Thyroid gland (tissue), 4 donors: ENCODE results near the gene ZNF541. TPM values are rescaled to one million over a fixed set of nuclear protein-coding genes. Genes with fewer than 3 reads are reported as not detected.
A peak's percentile ranks its signal among the peaks of the same experiment; 100 is the strongest.

ENCODE experiments used
- DNase-seq, 2 donors: peaks; one replicate each; pipeline ENCODE4 v3.0.0-alpha.2; 2019
- H3K27ac ChIP-seq, 3 donors: fragments of 200-600 bp; sonication (generic); 1 replicate in 2 of 3; 2 replicates in 1 of 3; pipeline ENCODE4 v1.5.1; 2016 to 2019; ENCODE audit warnings: mild to moderate bottlenecking in 1 of 3, moderate library complexity in 1 of 3
- H3K27me3 ChIP-seq: fragments of 200-600 bp; sonication (generic); one replicate; pipeline ENCODE4 v1.5.1; 2019
- H3K36me3 ChIP-seq, 2 donors: fragments of 200-600 bp; sonication (generic); one replicate each; pipeline ENCODE4 v1.5.1; 2016 to 2019
- H3K4me1 ChIP-seq, 2 donors: fragments of 200-600 bp; sonication (generic); one replicate each; pipeline ENCODE4 v1.5.1; 2017 to 2019
- H3K4me3 ChIP-seq, 3 donors: fragments of 200-600 bp; sonication (generic); replicated peaks in 1 of 3; 1 replicate in 2 of 3; 2 replicates in 1 of 3; pipeline ENCODE4 v1.5.1; 2016; ENCODE audit warnings: mild to moderate bottlenecking in 1 of 3
- H3K9me3 ChIP-seq: fragments of 200-600 bp; sonication (generic); one replicate; pipeline ENCODE4 v1.5.1; 2017
- POLR2A ChIP-seq, 2 donors: fragments of 450-650 bp; IDR thresholded peaks; one replicate each; pipeline ENCODE4 v1.6.1; 2017; ENCODE audit warnings: antibody characterized with exemption in 2 of 2, mild to moderate bottlenecking in 2 of 2, moderate library complexity in 1 of 2
- WGBS, 2 donors: methylation state at CpG; one replicate each; pipeline ENCODE4 v1.1.5; 2017; 5-methylcytosine and 5-hydroxymethylcytosine counted together
- intact Hi-C: fragments of 100-400 bp; cut with DNase I; formaldehyde crosslinking; loops from one replicate; pipeline ENCODE4 v1.15.1; 2023
- total RNA-seq, 4 donors: library from RNA; depleted of rRNA; stranded (reverse); fragments of >200 nt; gene quantifications; one replicate each; pipeline ENCODE4 v1.2.3, GENCODE V29; 2016
- TF ChIP-seq, protein P1 (sequence below), 6 experiments: fragments of 200-600 bp in 3 of 6; fragments of 450-650 bp in 3 of 6; sonication (generic) in 3 of 6; IDR thresholded peaks; one replicate each; pipeline ENCODE4 v1.5.1; 2016 to 2019; ENCODE audit warnings: antibody characterized with exemption in 6 of 6, mild to moderate bottlenecking in 2 of 6, inconsistent platforms in 1 of 6, moderate library complexity in 1 of 6

Gene ZNF541
- total RNA-seq, 4 donors from 2014 or later, result 0.40 to 1.1 (median 0.56) TPM; not detected in 1

DNA sequence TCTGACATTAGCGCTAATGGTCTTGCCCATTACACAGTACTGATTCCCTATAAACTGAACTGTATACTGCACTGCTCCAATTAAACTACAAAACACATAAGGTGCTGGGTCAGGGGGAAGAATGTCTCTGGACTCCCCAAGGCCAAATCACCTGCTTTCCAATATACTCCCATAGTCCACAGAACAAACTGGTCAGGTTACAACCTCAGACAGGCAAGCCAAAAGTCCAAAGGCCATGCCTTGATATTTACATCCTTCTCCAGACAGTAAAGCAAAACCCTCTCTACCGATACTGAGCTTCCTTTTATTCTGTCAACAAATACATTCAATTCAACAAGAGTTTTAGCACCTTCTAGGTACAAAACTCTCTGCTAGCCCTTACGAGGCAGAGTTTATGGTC, 8.9 kb downstream of the ZNF541 start:
- intact Hi-C loops, result no loop called here
- Histone ChIP-seq H3K9me3 (no peaks in the 10 kb centered on the region), H3K36me3 (no peaks in the 10 kb centered on the region), H3K4me1 (peaks cover 0 to 15% of the 10 kb centered on the region in 2 donors), H3K4me3 (no peak overlapping the region), H3K27me3 (no peaks in the 10 kb centered on the region), H3K27ac (no peak overlapping the region)
- DNase-seq, result no peak
- 87 to 90% methylated on average over 3 of the region's 3 CpGs for WGBS, 2 donors
- TF ChIP-seq, protein P1, sequence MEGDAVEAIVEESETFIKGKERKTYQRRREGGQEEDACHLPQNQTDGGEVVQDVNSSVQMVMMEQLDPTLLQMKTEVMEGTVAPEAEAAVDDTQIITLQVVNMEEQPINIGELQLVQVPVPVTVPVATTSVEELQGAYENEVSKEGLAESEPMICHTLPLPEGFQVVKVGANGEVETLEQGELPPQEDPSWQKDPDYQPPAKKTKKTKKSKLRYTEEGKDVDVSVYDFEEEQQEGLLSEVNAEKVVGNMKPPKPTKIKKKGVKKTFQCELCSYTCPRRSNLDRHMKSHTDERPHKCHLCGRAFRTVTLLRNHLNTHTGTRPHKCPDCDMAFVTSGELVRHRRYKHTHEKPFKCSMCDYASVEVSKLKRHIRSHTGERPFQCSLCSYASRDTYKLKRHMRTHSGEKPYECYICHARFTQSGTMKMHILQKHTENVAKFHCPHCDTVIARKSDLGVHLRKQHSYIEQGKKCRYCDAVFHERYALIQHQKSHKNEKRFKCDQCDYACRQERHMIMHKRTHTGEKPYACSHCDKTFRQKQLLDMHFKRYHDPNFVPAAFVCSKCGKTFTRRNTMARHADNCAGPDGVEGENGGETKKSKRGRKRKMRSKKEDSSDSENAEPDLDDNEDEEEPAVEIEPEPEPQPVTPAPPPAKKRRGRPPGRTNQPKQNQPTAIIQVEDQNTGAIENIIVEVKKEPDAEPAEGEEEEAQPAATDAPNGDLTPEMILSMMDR (IDR thresholded peaks at IDR 0.05), result no peak
- TF ChIP-seq POLR2A (IDR thresholded peaks at IDR 0.05), result no peak

DNA sequence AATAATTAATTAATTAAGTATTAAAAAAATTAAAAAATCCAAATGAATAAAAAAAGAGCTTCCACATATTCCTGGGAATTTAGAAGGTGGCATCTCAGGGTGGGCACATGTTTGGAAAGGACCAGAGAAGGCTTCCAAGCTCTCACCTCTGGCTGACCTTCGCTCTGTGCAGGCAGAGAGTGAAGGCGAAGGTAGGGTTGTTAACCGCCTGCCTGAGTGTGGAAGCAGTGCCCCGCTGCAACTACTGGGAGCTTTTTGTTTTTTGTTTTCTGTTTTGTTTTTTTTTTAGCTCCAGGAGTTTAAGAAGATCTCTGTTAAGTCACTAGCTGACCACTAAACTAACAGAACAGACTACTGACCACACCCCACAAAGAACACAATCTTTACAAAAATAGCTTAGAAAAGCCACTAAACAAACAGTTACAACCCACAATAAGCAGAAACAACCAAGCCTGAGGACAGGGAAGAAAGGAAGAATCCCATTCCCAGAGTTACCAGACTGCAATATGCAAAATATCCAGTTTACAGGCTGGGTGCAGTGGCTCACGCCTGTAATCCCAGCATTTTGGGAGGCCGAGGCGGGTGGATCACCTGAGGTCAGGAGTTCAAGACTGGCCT, 11.4 kb downstream of the ZNF541 start:
- Histone ChIP-seq H3K9me3 (no peaks in the 10 kb centered on the region), H3K27me3 (no peaks in the 10 kb centered on the region), H3K36me3 (no peaks in the 10 kb centered on the region), H3K4me3 (no peak overlapping the region), H3K4me1 (peaks cover 0 to 9% of the 10 kb centered on the region in 2 donors), H3K27ac (no peak overlapping the region)
- WGBS, 2 donors, result 93% methylated on average over 7 of the region's 7 CpGs
- intact Hi-C loops, result no loop called here
- no peak for DNase-seq
- TF ChIP-seq, protein P1 (IDR thresholded peaks at IDR 0.05), result no peak
- TF ChIP-seq POLR2A (IDR thresholded peaks at IDR 0.05), result no peak

DNA sequence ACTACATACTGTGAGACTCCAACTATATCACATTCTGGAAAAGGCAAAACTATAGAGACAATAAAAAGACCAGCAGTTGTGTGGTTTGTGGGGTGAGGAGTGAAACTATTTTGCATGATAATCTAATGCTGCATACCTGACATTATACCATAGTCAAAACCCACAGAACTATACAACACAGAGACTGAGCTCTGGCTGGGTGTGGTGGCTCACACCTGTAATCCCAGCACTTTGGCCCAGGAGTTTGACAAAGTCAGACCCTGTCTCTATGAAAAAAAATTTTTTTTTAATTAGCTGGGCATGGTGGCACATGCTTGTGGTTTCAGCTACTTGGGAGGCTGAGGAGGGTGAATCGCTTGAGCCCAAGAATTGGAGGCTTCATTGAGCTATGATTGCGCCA, 11.9 kb downstream of the ZNF541 start:
- DNase-seq, result no peak
- no peak overlapping the region for H3K4me3 ChIP-seq
- intact Hi-C loops, result no loop called here
- no peaks in the 10 kb centered on the region for H3K27me3 ChIP-seq
- no peaks in the 10 kb centered on the region for H3K9me3 ChIP-seq
- whole genome bisulfite sequencing, 2 donors, result 93 to 98% methylated on average over 2 of the region's 2 CpGs
- peaks cover 0 to 9% of the 10 kb centered on the region in 2 donors for H3K4me1 ChIP-seq
- TF ChIP-seq POLR2A (IDR thresholded peaks at IDR 0.05), result no peak
- TF ChIP-seq, protein P1 (IDR thresholded peaks at IDR 0.05), result no peak
- no peaks in the 10 kb centered on the region for H3K36me3 ChIP-seq
- H3K27ac ChIP-seq, result no peak overlapping the region

DNA sequence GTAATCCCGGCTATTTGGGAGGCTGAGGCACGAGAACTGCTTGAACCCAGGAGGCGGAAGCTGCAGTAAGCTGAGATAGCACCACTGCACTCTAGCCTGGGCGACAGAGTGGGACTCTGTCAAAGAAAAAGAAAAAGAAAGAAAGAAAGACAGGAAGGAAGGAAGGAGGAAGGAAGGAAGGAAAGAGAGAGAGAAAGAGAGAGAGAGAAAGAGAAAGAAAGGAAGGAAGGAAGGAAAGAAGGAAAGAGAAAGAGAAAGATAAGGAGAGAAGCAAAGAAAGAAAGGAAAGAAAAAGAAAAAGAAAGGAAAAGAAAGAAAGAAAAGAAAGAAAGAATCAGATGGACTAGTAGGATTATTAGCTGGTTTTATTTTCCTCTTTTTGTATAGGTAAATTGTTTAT, 22.8 kb downstream of the ZNF541 start:
- WGBS, 2 donors, result 83 to 94% methylated on average over 4 of the region's 4 CpGs
- H3K27ac ChIP-seq, result peak overlapping the region; percentile 28 to 56 (median 38)
- intact Hi-C loops, result no loop called here
- H3K27me3 ChIP-seq, result no peaks in the 10 kb centered on the region
- H3K4me1 ChIP-seq, result peaks cover 5 to 19% of the 10 kb centered on the region in 2 donors
- no peaks in the 10 kb centered on the region for H3K9me3 ChIP-seq
- no peaks in the 10 kb centered on the region for H3K36me3 ChIP-seq
- H3K4me3 ChIP-seq, result no peak overlapping the region
- TF ChIP-seq, protein P1 (IDR thresholded peaks at IDR 0.05), result no peak
- no peak for TF ChIP-seq POLR2A (IDR thresholded peaks at IDR 0.05)
- no peak for DNase-seq

DNA sequence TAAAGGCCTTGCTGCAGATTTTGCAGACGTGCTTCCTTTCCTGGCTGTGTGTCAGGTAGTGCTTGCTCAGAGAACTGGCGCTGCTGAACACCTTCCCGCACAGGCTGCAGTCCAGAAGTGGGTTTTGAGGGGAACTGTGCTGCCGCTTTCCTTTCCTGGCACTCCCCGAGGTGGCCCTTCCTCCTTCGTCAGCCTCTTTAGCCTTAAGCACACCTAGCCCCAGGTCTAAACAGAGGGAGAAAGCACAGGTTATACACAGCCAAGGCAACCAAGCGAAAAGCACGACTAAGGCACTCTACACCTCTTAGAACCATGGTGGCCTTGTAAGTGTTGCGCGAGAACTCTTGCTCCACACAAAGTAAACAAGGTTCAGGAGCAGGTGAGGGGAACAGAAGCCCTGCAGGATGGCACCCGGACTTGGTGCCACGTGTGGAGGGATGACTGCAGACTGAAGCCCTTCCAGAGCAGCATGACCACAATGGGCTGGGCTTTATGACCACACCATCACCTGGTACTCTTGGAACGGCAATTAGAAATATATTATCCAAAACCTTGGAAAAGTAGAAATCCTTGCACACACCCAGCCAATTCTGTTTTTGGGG, 23.6 kb downstream of the ZNF541 start:
- TF ChIP-seq, protein P1 (IDR thresholded peaks at IDR 0.05), result peak in 1 of 6 experiments; percentile 4
- peak in 1 of 2 donors; percentile 50 for TF ChIP-seq POLR2A (IDR thresholded peaks at IDR 0.05)

More for the DNA sequence above, 23.6 kb downstream of the ZNF541 start:
- DNase-seq, result peak; percentile 87 to 88
- no peak overlapping the region for H3K4me3 ChIP-seq
- H3K36me3 ChIP-seq, result no peaks in the 10 kb centered on the region
- peaks cover 5 to 19% of the 10 kb centered on the region in 2 donors for H3K4me1 ChIP-seq
- no peaks in the 10 kb centered on the region for H3K27me3 ChIP-seq
- H3K9me3 ChIP-seq, result no peaks in the 10 kb centered on the region
- intact Hi-C loops, result no loop called here
- WGBS, 2 donors, result 39 to 51% methylated on average over 6 to 12 of the region's 13 CpGs
- peak overlapping the region; percentile 5 to 56 (median 46) for H3K27ac ChIP-seq
